Activated CD8-positive, alpha-beta memory T cell treated with anti-CD3 and anti-CD28 coated beads for 4 hours (primary cell): ENCODE data around the gene FOXL3.
"Not testable (repeated sequence)": the region's sequence is repeated elsewhere in the genome, so short reads cannot be mapped to it uniquely, and the experiment has no call there.

Experiments
- DNase-seq, 2 donors: peaks; one replicate each; pipeline ENCODE4 v3.0.0-alpha.2; 2020; ENCODE audit warnings: low read depth in 2 of 2

FOXL3 gene

DNA sequence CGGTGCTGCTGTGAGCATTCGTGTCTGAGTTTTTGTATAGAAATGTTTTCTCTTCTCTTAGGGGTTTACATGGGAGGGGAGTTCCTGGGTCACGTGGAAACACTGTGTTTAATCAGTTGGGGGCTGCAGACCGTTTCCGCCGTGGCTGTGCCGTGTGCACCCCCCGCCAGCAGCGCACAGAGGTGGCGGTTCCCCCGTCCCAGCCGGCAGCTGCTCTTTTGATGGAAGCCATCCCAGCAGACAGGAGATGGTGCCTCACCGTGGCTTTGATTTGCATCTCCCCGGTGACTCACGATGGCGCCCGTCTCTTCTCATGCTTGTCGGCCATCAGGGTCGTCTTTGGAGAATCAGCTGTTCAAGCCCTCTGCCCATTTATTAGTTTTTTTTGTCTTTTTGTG lies 34.9 kb upstream of the FOXL3 start:
- no peak for DNase-seq

- no peak for DNase-seq
Observed at GRCh38 chr7:255721-256361, 34.1 kb upstream of the FOXL3 start.

GRCh38 chr7:256461-256940 lies 33.5 kb upstream of the FOXL3 start:
- no peak for DNase-seq

DNA sequence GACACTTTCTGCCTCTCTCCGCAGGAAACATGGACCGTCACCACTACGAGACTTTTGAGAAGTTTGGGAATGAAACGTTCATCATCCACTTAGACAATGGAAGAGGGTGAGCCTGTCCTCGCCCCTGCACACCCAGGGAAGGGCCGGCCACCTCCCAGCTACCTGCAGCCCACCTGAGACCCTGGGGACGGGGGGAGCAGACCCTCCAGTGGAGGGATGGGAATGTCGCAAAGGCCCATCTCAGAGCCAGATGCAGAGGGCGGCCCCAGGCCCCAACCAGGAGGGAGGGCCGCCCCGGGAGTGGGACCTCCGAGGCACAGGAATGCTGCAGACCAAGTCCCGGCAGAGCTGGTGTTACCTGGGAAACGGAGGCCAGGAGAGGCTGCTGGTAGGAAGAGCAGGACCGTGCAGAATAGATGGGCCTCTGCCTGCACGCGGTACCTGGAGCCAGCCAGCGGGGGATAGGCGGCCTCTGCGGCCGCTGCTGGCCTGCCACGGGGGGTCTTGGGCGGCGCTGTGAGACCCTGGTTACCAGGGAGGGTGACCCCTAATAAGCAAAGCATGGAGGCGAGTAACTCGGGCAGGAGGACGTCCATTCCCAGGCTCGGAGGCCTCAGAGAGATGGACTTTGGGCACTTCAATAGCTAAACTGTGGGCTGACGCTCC lies 32.9 kb upstream of the FOXL3 start:
- no peak for DNase-seq

DNA sequence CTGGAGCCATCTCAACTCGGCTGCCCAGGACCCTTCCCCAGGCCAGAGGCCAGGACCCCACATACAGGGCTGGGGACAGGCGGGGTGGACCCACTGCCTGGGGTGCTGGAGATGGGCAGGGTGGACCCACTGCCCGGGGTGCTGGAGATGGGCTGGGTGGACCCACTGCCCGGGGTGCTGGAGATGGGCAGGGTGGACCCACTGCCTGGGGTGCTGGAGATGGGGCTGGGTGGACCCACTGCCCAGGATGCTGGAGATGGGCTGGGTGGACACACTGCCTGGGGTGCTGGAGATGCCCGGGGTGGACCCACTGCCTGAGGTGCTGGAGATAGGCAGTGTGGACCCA lies 32.4 kb upstream of the FOXL3 start:
- no peak for DNase-seq

DNA sequence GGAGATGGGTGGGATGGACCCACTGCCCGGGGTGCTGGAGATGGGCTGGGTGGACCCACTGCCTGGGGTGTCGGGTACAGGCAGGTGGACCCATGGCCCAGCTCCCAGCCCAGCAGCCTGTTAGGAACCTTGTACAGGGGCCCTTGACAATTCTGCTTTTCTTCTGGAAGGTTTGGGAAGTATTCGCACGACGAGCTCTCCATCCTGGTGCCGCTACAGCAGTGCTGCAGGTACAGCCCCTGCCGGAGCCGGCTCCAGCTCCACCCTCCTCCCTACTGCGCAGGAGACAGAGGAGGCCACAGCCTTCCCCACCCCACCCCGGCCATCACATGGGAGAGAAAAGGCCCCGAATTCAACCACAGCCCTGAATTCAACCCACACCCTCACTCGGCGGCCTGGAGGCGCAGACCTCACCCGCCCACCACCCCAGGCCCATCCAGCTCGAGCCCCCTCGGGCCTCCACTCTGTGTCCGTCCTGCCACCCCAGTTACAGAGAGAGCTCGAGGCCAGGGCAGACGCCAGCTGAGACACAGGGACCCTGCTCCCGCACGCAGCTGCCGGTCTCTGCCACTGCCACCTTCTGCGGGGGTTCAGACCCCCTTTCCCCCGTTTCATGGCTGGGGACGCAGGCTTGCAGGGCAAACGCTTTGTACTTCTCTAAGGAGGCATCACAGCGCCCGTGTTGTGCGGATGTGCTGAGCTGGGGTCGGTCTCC lies 31.3 kb upstream of the FOXL3 start:
- no peak for DNase-seq

GRCh38 chr7:259191-259505 lies 30.8 kb upstream of the FOXL3 start:
- DNase-seq, result no peak

DNA sequence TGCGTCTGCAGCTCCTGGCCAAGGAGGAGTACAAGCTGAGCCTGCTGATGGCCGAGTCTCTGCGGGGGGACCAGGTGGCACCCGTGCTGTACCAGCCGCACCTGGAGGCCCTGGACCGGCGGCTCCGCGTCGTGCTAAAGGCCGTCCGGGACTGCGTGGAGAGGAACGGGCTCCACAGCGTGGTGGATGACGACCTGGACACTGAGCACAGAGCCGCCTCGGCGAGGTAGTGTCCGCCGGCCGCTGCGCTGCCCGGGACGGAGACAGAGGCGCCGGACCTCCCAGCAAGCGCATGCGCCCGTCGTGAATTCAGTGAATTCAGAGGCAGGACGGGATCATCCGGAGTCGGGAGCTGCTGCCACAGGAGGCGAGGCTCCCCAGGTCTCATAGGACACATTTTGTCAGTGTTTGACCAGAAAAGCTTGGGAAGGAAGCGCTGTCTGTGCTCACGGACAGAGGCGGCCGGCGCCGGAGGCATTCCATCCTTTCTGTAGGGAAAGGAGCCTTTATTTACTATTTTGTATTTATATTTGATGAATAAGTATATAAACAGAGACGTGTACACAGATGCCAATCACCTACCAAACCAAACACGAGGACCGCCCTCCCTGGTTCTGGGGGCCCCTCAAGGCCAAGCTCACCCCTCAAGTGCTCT lies 30.1 kb upstream of the FOXL3 start:
- DNase-seq, result no peak

GRCh38 chr7:260441-261281 lies 29.3 kb upstream of the FOXL3 start:
- no peak for DNase-seq

GRCh38 chr7:261341-262250 lies 28.4 kb upstream of the FOXL3 start:
- no peak for DNase-seq

DNA sequence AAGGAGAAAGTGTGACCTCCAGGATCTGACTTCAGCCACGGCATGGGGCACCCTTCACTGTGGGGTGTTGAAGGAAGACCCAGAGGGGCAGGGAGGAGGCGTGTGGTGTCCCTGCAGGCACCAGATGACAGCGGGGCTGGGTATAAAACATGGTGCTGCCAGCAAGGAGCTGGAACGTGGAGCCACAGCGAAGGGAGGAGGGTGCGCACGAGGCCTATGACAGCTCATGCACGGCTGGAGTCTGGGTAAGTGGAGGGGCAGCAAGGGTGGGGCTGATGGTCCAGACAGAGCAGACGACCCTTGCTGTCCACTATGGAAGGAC lies 27.8 kb upstream of the FOXL3 start:
- DNase-seq, result no peak

GRCh38 chr7:262631-263311 lies 27.2 kb upstream of the FOXL3 start:
- DNase-seq, result peak in 1 of 2 donors; percentile 5

DNA sequence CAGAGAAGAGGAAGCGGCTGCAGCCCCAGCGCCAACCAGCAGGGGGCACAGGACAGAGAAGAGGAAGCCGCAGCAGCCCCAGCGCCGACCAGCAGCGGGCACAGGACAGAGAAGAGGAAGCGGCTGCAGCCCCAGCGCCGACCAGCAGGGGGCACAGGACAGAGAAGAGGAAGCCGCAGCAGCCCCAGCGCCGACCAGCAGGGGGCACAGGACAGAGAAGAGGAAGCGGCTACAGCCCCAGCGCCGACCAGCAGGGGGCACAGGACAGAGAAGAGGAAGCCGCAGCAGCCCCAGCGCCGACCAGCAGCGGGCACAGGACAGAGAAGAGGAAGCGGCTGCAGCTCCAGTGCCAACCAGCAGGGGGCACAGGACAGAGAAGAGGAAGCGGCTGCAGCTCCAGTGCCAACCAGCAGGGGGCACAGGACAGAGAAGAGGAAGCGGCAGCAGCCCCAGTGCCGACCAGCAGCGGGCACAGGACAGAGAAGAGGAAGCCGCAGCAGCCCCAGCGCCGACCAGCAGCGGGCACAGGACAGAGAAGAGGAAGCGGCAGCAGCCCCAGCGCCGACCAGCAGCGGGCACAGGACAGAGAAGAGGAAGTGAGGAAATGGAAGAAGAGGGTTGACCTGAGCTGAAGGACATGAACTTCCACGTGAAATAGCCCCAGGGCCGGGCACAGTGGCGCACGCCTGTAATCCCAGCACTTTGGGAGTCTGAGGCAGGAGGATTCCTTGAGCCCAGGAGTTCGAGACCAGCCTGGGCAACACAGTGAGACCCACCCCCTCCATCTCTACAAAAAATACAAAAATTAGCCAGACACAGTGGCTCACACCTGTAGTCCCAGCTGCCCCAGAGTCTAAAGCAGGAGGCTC lies 26.3 kb upstream of the FOXL3 start:
- DNase-seq, result not testable (repeated sequence)

DNA sequence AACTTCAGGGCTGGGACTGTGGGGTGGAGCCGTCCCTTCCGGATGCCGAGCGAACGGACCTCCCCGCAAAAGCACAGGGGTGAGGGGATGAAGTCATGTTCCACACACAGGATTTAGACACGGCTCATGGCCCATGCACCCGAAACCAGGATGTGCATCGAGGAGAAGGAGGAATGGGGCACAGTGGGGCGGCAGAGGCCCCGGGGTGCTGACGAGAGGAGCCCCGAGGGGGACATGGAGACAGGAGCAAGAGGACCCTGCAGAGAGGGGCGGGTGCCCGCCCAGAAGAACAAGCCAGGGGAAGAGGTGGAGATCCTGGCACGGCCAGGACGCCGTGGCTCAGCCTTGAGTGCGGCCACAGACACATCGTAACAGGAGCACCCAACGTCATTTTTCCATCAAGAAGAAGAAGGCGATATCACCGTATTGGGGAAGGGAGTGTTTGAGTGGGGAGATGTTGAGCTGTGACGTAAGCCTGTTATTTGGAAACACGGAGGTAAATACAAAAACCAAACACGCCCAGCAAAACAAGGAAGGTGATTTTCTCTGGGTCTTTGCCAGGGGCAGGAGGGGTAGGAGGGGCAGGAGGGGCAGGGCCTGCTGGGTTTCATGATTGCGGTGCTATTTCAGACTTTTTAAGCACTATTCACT lies 25.3 kb upstream of the FOXL3 start:
- no peak for DNase-seq

DNA sequence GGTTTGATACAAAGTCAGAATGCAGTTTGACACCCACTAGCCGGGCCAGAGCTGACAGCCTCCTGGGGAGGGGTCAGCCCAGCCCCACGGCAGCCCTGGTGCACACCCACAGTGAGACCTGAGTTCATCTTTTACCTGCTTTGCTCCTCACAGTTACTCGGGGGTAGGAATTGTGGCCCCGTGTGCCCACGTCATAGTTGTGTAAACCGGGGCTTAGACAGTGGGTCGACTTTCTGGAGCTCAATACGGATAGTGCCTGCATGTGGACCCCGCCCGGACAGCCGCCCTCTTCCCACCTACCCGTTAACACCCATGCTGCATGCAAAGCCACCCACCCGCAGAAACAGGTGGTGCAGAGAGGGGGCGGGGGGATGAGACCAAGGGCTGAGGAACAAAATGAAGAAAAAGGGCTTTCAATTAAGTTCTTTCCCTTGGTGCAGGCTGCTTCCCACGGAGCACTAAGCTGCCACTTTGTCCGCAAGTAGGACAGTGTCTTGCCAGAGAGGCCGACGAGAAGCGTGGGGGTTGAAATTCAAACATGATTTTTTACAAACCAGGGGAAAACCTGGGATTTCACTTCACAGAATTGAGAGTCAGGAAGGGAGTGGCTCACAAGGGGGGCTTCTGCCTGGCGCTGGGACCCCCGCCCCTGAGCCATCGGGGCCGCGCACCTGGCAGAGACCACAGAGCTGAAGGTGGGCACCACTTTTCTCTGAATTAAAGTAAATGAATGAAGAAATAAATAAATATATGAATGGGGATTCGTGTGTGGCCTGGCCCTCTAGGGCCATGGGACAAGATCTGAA lies 24.6 kb upstream of the FOXL3 start:
- DNase-seq, result no peak

GRCh38 chr7:265998-266850 lies 23.7 kb upstream of the FOXL3 start:
- no peak for DNase-seq
